Measurements from ENCODE around the gene SUPT3H.

GRCh38 chr6:45086360-45087084 lies 291.2 kb downstream of the SUPT3H start:
- no peak for TF ChIP-seq CTCF (IDR thresholded peaks at IDR 0.05)
- TF ChIP-seq POLR2A (IDR thresholded peaks at IDR 0.05): no peak
